Activated B cell treated with CpG ODN at 0.5 μM for 24 hours (primary cell): ENCODE results near the gene PALD1. TPM values are rescaled to one million over a fixed set of nuclear protein-coding genes. Genes with fewer than 3 reads are reported as not detected.

Experiments
- ATAC-seq: fragments of 200-7000 bp; cut with Tn5 transposase; one replicate; pipeline ENCODE4 v1.10.0; 2021; ENCODE audit warnings: low read depth, mild to moderate bottlenecking, moderate library complexity
- CTCF ChIA-PET: fragments of 350-600 bp; sonication (Branson Sonifier 250); formaldehyde crosslinking; loops from one replicate; lab custom pipeline; 2021; ENCODE audit warnings: antibody characterized with exemption; lab: Charles Lee
- POLR2A ChIA-PET: fragments of 350-600 bp; sonication (Branson Sonifier 250); formaldehyde crosslinking; loops from one replicate; lab custom pipeline; 2021; ENCODE audit warnings: antibody characterized with exemption; lab: Charles Lee
- DNase-seq: peaks from one replicate; pipeline ENCODE4 v3.0.0; 2022
- H3K27ac Mint-ChIP-seq: one replicate; pipeline ENCODE4 v1.8.0; 2020; ENCODE audit warnings: mixed read lengths
- H3K27me3 Mint-ChIP-seq: one replicate; pipeline ENCODE4 v1.8.0; 2021; ENCODE audit warnings: mixed read lengths
- H3K36me3 Mint-ChIP-seq: one replicate; pipeline ENCODE4 v1.8.0; 2021; ENCODE audit warnings: low read depth, mixed read lengths
- H3K4me1 Mint-ChIP-seq: one replicate; pipeline ENCODE4 v1.8.0; 2021; ENCODE audit warnings: mixed read lengths
- H3K4me3 Mint-ChIP-seq: one replicate; pipeline ENCODE4 v1.8.0; 2020; ENCODE audit warnings: mild to moderate bottlenecking, mixed read lengths
- H3K9me3 Mint-ChIP-seq: one replicate; pipeline ENCODE4 v1.8.0; 2020; ENCODE audit warnings: mixed read lengths
- intact Hi-C: fragments of 100-400 bp; cut with micrococcal nuclease; formaldehyde crosslinking; loops from one replicate; pipeline ENCODE4 v1.15.1; 2024
- total RNA-seq: library from RNA; stranded (reverse); gene quantifications from 2 replicates; pipeline ENCODE4 v1.2.3, GENCODE V29; 2022
- TF ChIP-seq, protein P1 (sequence below): fragments of 200-600 bp; IDR thresholded peaks from one replicate; pipeline ENCODE4 v1.8.0; 2022; ENCODE audit warnings: antibody characterized with exemption, mild to moderate bottlenecking

Gene PALD1
- total RNA-seq, 1 donor from 2014 or later = 3.3 TPM

DNA sequence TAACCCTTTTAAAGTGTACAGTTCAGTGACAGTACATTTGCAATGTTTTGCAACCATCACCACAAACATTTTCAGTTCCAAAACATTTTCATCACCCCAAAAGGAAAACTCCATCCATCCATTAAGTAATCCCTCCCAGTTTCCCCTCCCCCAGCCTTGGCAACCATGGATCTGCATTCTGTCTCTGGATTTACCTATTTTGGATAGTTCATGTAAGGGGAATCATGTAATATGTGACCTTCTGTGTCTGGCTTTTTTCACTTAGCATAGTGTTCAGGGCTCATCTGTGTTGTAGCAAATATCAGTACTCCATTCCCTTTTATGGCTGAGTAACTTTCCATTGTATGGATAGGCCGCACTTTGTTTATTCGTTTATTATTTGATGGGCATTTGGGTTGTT, 13.0 kb downstream of the PALD1 start:
- DNase-seq (no peak), ATAC-seq (no peak)
- ChIA-PET POLR2A (interaction anchor here (1.7 kb wide), 1 partner anchor 24 kb away, joined by 4 read pairs; no protein-coding TSS in a partner anchor), CTCF (no interaction called here)
- intact Hi-C loops = loop anchor here (5.0 kb wide), 3 partner anchors 89 to 344 kb away; partner anchors contain the start of genes EIF4EBP2, SGPL1 and TYSND1
- Mint-ChIP-seq H3K36me3 (no peaks in the 10 kb centered on the region), H3K27ac (peak overlapping the region; percentile 86), H3K4me3 (no peak overlapping the region), H3K9me3 (no peaks in the 10 kb centered on the region), H3K27me3 (no peaks in the 10 kb centered on the region), H3K4me1 (peaks cover 76% of the 10 kb centered on the region)
- TF ChIP-seq, protein P1, sequence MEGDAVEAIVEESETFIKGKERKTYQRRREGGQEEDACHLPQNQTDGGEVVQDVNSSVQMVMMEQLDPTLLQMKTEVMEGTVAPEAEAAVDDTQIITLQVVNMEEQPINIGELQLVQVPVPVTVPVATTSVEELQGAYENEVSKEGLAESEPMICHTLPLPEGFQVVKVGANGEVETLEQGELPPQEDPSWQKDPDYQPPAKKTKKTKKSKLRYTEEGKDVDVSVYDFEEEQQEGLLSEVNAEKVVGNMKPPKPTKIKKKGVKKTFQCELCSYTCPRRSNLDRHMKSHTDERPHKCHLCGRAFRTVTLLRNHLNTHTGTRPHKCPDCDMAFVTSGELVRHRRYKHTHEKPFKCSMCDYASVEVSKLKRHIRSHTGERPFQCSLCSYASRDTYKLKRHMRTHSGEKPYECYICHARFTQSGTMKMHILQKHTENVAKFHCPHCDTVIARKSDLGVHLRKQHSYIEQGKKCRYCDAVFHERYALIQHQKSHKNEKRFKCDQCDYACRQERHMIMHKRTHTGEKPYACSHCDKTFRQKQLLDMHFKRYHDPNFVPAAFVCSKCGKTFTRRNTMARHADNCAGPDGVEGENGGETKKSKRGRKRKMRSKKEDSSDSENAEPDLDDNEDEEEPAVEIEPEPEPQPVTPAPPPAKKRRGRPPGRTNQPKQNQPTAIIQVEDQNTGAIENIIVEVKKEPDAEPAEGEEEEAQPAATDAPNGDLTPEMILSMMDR = no peak

DNA sequence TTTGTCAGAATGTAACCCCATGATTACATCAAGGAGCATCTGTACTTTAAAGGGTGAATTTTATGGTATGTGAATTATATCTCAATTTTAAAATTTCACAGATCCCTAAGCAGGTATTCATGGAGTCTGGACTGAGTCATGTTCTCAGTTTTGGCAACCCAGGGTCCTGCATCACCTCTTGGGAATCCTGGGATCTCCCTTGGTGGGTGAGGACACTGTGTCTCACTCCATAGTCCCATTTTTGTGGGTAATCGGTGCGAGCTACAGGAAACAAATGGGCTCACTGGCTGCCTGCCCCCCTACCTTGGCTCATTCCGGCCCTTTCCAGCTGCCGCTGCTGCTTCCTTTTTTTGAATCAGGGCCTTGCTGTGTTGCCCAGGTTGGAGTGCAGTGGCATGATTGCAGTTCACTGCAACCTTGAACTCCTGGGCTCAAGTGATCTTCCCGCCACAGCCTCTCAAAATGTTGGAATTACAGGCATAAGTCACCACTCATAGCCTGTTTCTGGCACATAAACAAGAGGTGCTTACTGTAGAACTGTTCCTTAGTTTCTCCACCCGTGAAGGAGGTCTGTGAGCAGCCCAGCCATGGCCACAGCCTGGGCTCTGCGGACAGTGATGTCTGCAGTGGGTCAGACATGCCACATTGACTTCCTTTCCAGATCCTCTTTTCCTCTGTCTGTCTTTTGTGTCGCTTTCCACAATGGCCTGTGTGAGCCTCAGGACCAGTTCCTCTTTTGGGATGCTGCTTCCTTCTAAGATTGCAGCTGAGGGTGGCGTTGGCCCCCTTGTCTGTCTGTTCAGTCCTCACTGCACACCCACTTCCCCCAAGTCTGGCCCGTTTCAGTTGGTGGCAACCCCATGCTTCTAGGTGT, 14.5 kb downstream of the PALD1 start:
- Mint-ChIP-seq H3K4me1 (peaks cover 80% of the 10 kb centered on the region), H3K27me3 (no peaks in the 10 kb centered on the region), H3K36me3 (no peaks in the 10 kb centered on the region), H3K9me3 (no peaks in the 10 kb centered on the region), H3K4me3 (peak overlapping the region; percentile 71), H3K27ac (peak overlapping the region; percentile 91)
- ChIA-PET POLR2A (interaction anchor here (1.7 to 2.8 kb wide), 5 partner anchors 12 to 23 kb away, joined by 4 to 19 read pairs (median 8); partner anchors contain the start of gene PALD1), CTCF (interaction anchor here (2.3 to 3.4 kb wide), 2 partner anchors 16 to 31 kb away, joined by 10 to 11 read pairs; no protein-coding TSS in a partner anchor)
- intact Hi-C loops = loop anchor here (5.0 kb wide), 3 partner anchors 91 to 346 kb away; partner anchors contain the start of genes EIF4EBP2, SGPL1 and TYSND1
- peak; percentile 42 for DNase-seq
- TF ChIP-seq, protein P1 = no peak
- ATAC-seq = peak; percentile 63

DNA sequence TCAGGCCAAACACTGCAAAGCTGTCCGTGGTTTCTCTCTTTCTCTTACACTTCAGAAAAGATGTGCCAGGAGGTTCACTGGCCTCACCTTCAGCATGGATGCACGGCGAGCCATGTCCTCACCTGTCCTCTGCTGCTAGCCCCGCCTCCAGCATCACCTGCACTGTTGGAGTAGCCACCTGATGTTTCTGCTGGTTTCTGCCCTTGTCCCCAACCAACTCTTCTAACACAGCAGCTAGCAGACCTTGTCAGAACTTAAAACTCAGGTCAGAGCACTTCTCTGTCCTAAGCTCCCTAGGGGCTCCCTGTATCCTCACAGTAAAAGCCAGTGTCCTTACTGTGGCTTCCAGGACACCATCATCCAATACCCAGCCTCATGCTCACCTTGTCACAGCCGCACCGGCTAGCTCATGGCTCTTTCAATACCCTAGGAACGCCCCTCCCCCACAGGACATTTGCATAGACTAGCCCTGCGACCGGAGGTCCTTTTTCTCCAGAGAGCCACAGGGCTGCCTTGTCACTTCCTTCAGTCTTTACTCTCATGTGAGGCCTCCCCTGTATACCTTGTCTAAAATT, 15.2 kb downstream of the PALD1 start:
- ATAC-seq = peak; percentile 74
- Mint-ChIP-seq H3K4me1 (peaks cover 77% of the 10 kb centered on the region), H3K36me3 (no peaks in the 10 kb centered on the region), H3K9me3 (no peaks in the 10 kb centered on the region), H3K27me3 (no peaks in the 10 kb centered on the region), H3K27ac (peak overlapping the region; percentile 91), H3K4me3 (peak overlapping the region; percentile 71)
- DNase-seq = peak; percentile 55
- CTCF ChIA-PET = interaction anchor here (2.3 to 3.4 kb wide), 2 partner anchors 15 to 32 kb away, joined by 10 to 11 read pairs; no protein-coding TSS in a partner anchor
- POLR2A ChIA-PET = interaction anchor here (1.3 to 2.8 kb wide), 5 partner anchors 10 to 20 kb away, joined by 4 to 19 read pairs (median 8); partner anchors contain the start of gene PALD1
- intact Hi-C loops = loop anchor here (1.0 to 5.0 kb wide), 6 partner anchors 15 to 346 kb away; partner anchors contain the start of genes EIF4EBP2, PALD1, SGPL1 and TYSND1
- TF ChIP-seq, protein P1 = no peak

DNA sequence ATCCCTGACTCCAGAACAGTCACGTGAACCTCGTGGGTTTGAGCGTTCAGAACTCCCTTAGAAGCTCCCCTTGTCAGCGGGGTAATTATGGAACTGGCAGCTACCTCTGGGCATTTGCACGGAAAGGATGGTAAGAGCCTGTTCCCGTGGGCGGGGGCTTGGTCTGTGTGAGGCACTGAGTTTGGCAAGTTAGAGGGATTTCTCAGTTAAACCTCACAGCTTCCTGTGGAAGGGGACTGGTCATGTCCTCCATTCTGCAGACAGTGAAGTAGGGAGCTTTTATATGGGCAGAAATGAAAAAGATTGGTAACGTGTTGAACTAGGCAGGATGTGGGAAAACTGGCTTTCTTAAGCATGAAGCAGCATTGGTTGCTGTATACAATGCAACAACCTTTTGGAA, 16.0 kb downstream of the PALD1 start:
- H3K27me3 Mint-ChIP-seq = no peaks in the 10 kb centered on the region
- DNase-seq = no peak
- POLR2A ChIA-PET = interaction anchor here (1.2 to 2.8 kb wide), 5 partner anchors 11 to 19 kb away, joined by 3 to 19 read pairs (median 8); partner anchors contain the start of gene PALD1
- TF ChIP-seq, protein P1 = no peak
- H3K36me3 Mint-ChIP-seq = no peaks in the 10 kb centered on the region
- peaks cover 80% of the 10 kb centered on the region for H3K4me1 Mint-ChIP-seq
- peak overlapping the region; percentile 21 for H3K4me3 Mint-ChIP-seq
- CTCF ChIA-PET = interaction anchor here (2.3 to 3.4 kb wide), 2 partner anchors 15 to 33 kb away, joined by 10 to 11 read pairs; no protein-coding TSS in a partner anchor
- no peak for ATAC-seq
- H3K27ac Mint-ChIP-seq = peak overlapping the region; percentile 91
- no peaks in the 10 kb centered on the region for H3K9me3 Mint-ChIP-seq
- intact Hi-C loops = loop anchor here (1.0 to 5.0 kb wide), 6 partner anchors 16 to 347 kb away; partner anchors contain the start of genes EIF4EBP2, PALD1, SGPL1 and TYSND1
